GM06990 (cell line): ENCODE data around the gene FOXC2.

Source experiments
- DNase-seq: peaks from one replicate; pipeline ENCODE4 v3.0.0-alpha.2; 2011; ENCODE audit not compliant: insufficient read length; ENCODE audit errors: extremely low read depth
- H3K27me3 ChIP-seq: replicated peaks from 2 replicates; pipeline ENCODE4 v1.6.0; 2011; ENCODE audit warnings: low read length; ENCODE audit not compliant: control insufficient read depth, insufficient read depth
- H3K36me3 ChIP-seq: 2 replicates; pipeline ENCODE4 v1.5.1; 2011; ENCODE audit warnings: low read length; ENCODE audit not compliant: control insufficient read depth, insufficient read depth
- H3K4me3 ChIP-seq: replicated peaks from 2 replicates; pipeline ENCODE4 v1.5.1; 2011; ENCODE audit warnings: low read depth, mild to moderate bottlenecking, control low read depth, low read length
- TF ChIP-seq, protein P1 (sequence below): IDR thresholded peaks from 2 replicates; pipeline ENCODE4 v1.5.1; 2011; ENCODE audit warnings: low read length, control low read depth, mild to moderate bottlenecking, inconsistent platforms; ENCODE audit not compliant: insufficient read depth, poor library complexity, severe bottlenecking

The FOXC2 gene

DNA sequence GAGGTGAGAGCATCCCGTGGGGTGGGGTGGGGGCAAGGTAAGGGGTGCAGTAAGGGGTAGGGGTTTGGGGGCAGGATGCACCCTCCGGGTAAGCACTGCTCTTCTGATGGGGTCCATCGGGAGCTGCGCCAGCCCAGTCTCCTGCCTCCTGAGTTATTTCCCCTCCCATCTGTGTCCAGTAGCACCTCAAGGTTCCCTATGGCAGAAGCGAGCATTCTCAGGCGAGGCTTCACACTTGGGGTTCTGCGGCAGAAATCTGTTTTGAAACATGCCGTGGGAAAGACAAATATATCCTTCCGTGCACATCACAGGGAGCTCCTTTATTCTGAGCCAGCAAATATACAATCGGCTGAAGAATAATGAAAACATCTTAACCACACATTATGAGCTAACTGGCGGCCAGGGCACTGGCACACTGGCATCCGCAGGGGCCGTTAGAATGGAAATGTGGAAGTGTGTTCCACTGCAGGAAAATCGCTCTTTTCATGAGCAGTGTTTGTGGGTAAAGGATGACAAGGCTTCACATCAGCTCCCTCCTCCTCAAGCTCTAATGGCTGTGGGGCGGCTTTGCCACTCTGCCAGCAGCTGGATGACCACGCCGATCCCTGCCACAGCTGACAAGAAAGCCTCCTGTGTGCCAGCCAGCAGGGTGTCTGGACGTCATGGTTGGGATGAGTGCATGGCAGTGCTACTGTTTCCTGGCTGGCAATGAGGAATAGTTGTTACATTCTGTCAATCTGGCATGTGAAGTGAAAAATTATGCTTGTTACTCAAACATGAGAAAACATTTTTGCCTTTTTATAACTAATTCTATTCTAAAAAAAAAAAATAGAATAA, 31.6 kb upstream of the FOXC2 start:
- Histone ChIP-seq H3K4me3 (no peak overlapping the region), H3K36me3 (peaks cover 13% of the 10 kb centered on the region), H3K27me3 (no peaks in the 10 kb centered on the region)
- DNase-seq = no peak
- TF ChIP-seq, protein P1, sequence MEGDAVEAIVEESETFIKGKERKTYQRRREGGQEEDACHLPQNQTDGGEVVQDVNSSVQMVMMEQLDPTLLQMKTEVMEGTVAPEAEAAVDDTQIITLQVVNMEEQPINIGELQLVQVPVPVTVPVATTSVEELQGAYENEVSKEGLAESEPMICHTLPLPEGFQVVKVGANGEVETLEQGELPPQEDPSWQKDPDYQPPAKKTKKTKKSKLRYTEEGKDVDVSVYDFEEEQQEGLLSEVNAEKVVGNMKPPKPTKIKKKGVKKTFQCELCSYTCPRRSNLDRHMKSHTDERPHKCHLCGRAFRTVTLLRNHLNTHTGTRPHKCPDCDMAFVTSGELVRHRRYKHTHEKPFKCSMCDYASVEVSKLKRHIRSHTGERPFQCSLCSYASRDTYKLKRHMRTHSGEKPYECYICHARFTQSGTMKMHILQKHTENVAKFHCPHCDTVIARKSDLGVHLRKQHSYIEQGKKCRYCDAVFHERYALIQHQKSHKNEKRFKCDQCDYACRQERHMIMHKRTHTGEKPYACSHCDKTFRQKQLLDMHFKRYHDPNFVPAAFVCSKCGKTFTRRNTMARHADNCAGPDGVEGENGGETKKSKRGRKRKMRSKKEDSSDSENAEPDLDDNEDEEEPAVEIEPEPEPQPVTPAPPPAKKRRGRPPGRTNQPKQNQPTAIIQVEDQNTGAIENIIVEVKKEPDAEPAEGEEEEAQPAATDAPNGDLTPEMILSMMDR = no peak

DNA sequence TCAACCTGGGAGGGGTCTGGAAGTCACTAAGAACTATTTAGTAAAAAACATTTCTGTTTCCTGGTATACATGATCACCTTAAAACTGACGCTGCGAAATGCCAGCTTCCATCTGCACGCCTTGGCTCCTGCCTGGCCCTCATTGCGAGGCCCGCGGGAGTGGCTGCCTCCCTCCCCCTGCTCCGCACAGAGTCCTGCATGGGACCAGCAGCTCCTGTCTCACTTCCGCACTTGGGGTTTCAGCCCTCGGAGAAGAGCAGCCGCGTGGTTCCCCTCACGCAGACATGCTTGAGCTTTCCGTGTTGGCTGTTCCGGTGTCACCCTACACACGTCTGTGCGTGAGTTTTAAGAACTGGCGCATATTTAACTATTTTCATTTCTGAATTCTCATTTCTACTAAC, 30.0 kb upstream of the FOXC2 start:
- H3K36me3 ChIP-seq = peaks cover 20% of the 10 kb centered on the region
- no peak overlapping the region for H3K4me3 ChIP-seq
- TF ChIP-seq, protein P1 = no peak
- no peaks in the 10 kb centered on the region for H3K27me3 ChIP-seq
- no peak for DNase-seq

DNA sequence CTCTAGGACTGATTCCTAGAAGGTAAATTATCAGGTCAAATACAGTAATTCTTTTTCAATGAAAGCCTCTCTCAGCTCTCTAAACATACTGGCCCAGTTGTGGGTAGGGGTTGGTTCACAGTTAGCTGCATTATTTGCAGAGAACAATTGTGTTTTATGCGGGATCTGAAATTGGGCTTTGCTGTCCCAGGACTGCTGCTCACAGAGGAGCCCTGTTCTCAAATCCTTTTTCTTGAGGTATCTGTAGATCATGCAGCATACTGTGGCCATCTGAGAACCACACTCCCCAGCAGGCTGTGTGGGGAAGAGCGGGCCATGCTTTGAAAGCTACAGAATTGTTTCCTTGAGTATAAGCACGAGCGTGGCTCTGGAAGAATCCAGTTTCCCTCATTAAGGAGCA, 29.1 kb upstream of the FOXC2 start:
- no peak for DNase-seq
- no peak overlapping the region for H3K4me3 ChIP-seq
- H3K36me3 ChIP-seq = peaks cover 24% of the 10 kb centered on the region
- TF ChIP-seq, protein P1 = no peak
- H3K27me3 ChIP-seq = no peaks in the 10 kb centered on the region

DNA sequence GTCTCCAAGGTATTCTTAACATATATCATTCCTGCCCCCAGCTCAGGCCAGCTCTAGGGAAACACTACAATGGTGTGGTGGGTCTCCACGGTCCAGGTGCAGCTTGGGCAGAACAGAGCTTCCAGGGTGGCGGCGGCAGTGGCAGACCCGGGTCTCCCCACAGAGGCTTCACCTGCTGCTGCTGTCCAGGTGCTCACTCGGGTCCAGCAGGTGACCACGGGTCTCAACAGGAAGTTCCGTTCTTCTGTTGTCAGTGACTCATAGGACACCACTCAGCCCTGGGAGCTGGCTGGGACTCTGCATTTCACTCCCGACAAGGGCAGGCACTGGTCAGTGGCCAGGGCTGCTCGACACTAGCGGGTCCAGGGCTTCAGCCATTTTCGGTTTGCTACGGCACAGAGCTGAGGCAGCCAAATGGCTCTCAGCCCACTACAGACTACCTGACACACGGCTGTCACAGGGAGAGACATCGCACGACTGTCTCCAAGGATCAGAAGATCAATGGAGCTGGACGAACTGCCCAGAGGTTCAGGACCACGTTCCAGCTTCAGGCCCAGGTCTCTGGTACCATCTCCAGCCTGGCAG, 28.3 kb upstream of the FOXC2 start:
- TF ChIP-seq, protein P1 = no peak
- Histone ChIP-seq H3K36me3 (peaks cover 24% of the 10 kb centered on the region), H3K4me3 (no peak overlapping the region), H3K27me3 (no peaks in the 10 kb centered on the region)
- no peak for DNase-seq

DNA sequence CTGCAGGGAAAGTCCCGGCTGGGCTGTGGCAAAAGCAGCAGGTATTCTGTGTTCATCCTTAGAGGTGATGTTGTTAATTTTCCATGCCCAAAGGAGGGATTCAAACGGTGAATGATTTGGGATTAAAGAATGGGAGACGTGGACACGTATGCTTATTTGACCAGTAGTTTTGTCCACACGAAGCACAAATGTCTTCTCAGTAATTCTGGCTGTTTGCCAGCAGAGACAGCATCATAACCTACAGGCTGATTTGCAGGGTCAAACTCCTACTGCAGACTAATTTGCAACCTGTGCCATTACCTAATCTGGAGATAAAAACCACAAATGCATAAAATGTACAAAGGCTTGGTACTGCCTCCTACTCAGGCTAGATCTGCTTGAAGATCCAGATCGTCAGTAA, 25.7 kb upstream of the FOXC2 start:
- TF ChIP-seq, protein P1 = no peak
- Histone ChIP-seq H3K4me3 (no peak overlapping the region), H3K27me3 (no peaks in the 10 kb centered on the region), H3K36me3 (peaks cover 29% of the 10 kb centered on the region)
- DNase-seq = no peak
